Osteoblast (primary cell): ENCODE data around the gene TRIM51. TPM values are rescaled to one million over a fixed set of nuclear protein-coding genes. Genes with fewer than 3 reads are reported as not detected.

Source experiments
- DNase-seq: peaks from one replicate; pipeline ENCODE4 v3.0.0; 2011; ENCODE audit warnings: low spot score, mixed read lengths; ENCODE audit not compliant: insufficient read length; ENCODE audit errors: missing footprints
- H2AFZ ChIP-seq: 2 replicates; pipeline ENCODE4 v1.6.0; 2011; ENCODE audit warnings: mild to moderate bottlenecking, low read length
- H3K27ac ChIP-seq: 2 replicates; pipeline ENCODE4 v1.5.1; 2011; ENCODE audit warnings: mild to moderate bottlenecking, low read depth, low read length, moderate library complexity
- H3K27me3 ChIP-seq: 2 replicates; pipeline ENCODE4 v1.6.0; 2012; ENCODE audit warnings: mild to moderate bottlenecking, control low read depth, inconsistent platforms, low read length, moderate library complexity; ENCODE audit not compliant: insufficient read depth
- H3K36me3 ChIP-seq: 2 replicates; pipeline ENCODE4 v1.5.1; 2011; ENCODE audit warnings: mild to moderate bottlenecking, low read length, control low read depth, moderate library complexity; ENCODE audit not compliant: insufficient read depth
- H3K4me1 ChIP-seq: 2 replicates; pipeline ENCODE4 v1.5.1; 2011; ENCODE audit warnings: mild to moderate bottlenecking, low read length, control low read depth, moderate library complexity; ENCODE audit not compliant: insufficient read depth
- H3K4me2 ChIP-seq: 2 replicates; pipeline ENCODE4 v1.6.0; 2011; ENCODE audit warnings: mild to moderate bottlenecking, low read length; ENCODE audit not compliant: insufficient read depth
- H3K4me3 ChIP-seq: fragments of 200-600 bp; sonication (generic); 3 replicates; pipeline ENCODE4 v1.5.1; 2012; ENCODE audit warnings: mild to moderate bottlenecking, low read length, inconsistent platforms; ENCODE audit not compliant: insufficient read depth
- H3K79me2 ChIP-seq: 2 replicates; pipeline ENCODE4 v1.6.0; 2012; ENCODE audit warnings: mild to moderate bottlenecking, low read length, control low read depth, inconsistent platforms; ENCODE audit not compliant: insufficient read depth
- H3K9me3 ChIP-seq: 2 replicates; pipeline ENCODE4 v1.5.1; 2011; ENCODE audit warnings: low read depth, low read length, control low read depth
- H4K20me1 ChIP-seq: 2 replicates; pipeline ENCODE4 v1.6.0; 2012; ENCODE audit warnings: mild to moderate bottlenecking, low read length, control low read depth; ENCODE audit not compliant: insufficient read depth
- small RNA-seq: library from RNA; depleted of rRNA; stranded (forward); fragments of <200 nt; gene quantifications from one replicate; pipeline ENCODE3, GENCODE V24; 2012
- total RNA-seq: library from RNA; depleted of rRNA; stranded (reverse); fragments of >200 nt; gene quantifications from 2 replicates; pipeline ENCODE4 v1.2.3, GENCODE V29; 2012
- TF ChIP-seq, protein P1 (sequence below): IDR thresholded peaks from 2 replicates; pipeline ENCODE4 v1.5.1; 2011; ENCODE audit warnings: mild to moderate bottlenecking, low read depth, low read length, moderate library complexity; ENCODE audit errors: extremely low read depth

Gene TRIM51
- total RNA-seq, 1 donor, result not detected

DNA sequence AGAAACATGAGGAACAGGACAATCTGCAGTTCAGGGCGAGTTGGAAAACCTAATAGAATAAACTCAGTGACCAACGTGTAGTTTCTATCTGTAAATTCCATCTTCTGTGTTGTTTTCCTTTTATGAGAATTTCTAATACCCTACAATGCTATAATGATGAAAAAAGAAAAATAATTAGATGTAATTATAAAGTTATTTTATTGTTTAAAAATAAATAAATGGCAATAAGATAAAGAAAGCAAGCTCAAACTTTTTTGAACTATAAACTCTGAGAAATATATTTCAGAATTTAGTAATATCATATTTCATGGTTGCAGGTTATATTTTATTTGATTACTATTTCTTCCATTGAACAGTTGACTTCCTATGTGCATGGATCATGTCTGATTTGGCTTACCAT is 53.2 kb downstream of the TRIM51 start, which contains the start of gene OR5I1:
Gene OR5I1, minus strand, starts transcription at position 101 of the 400 bp plus-strand sequence. Its CDS starts 0 bp downstream, at position 101.
- Histone ChIP-seq H2AFZ (no peak within 1 kb of the TSS), H3K4me1 (no peaks in the 10 kb centered on the region), H3K27me3 (no peaks in the 10 kb centered on the region), H3K27ac (no peak within 1 kb of the TSS), H3K79me2 (no peaks in the 10 kb centered on the region), H3K36me3 (no peaks in the 10 kb centered on the region), H3K4me2 (no peak within 1 kb of the TSS), H3K9me3 (peaks cover 2% of the 10 kb centered on the region), H4K20me1 (no peaks in the 10 kb centered on the region), H3K4me3 (no peak within 1 kb of the TSS)
- TF ChIP-seq, protein P1, sequence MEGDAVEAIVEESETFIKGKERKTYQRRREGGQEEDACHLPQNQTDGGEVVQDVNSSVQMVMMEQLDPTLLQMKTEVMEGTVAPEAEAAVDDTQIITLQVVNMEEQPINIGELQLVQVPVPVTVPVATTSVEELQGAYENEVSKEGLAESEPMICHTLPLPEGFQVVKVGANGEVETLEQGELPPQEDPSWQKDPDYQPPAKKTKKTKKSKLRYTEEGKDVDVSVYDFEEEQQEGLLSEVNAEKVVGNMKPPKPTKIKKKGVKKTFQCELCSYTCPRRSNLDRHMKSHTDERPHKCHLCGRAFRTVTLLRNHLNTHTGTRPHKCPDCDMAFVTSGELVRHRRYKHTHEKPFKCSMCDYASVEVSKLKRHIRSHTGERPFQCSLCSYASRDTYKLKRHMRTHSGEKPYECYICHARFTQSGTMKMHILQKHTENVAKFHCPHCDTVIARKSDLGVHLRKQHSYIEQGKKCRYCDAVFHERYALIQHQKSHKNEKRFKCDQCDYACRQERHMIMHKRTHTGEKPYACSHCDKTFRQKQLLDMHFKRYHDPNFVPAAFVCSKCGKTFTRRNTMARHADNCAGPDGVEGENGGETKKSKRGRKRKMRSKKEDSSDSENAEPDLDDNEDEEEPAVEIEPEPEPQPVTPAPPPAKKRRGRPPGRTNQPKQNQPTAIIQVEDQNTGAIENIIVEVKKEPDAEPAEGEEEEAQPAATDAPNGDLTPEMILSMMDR, result no peak
- DNase-seq, result no peak

Small RNA genes within 50 kb of the gene (small RNA-seq; reads per million reads assigned to genes)
- not detected for gene AC036111.3

Other genes starting within 250 kb of the TRIM51 start
- gene OR4P4, start 248.2 kb upstream of the TRIM51 start, total RNA-seq, result not detected in 2 replicates
- gene OR4S2, start 235.0 kb upstream of the TRIM51 start, total RNA-seq, result not detected in 2 replicates
- not detected in 2 replicates for gene OR4C6, start 221.1 kb upstream of the TRIM51 start, total RNA-seq
- not detected in 2 replicates for gene OR5D13, start 109.9 kb upstream of the TRIM51 start, total RNA-seq
- not detected in 2 replicates for gene OR5D14, start 87.7 kb upstream of the TRIM51 start, total RNA-seq
- gene OR5L1, start 71.9 kb upstream of the TRIM51 start, total RNA-seq, result not detected in 2 replicates
- gene OR5D18, start 63.7 kb upstream of the TRIM51 start, total RNA-seq, result not detected in 2 replicates
- gene OR5L2, start 56.1 kb upstream of the TRIM51 start, total RNA-seq, result not detected in 2 replicates
- not detected in 2 replicates for gene OR5D16, start 44.5 kb upstream of the TRIM51 start, total RNA-seq
- gene OR5W2, start 31.3 kb downstream of the TRIM51 start, total RNA-seq, result not detected in 2 replicates
- gene OR5I1, start 53.1 kb downstream of the TRIM51 start, total RNA-seq, result not detected in 2 replicates
- gene OR10AG1, start 86.6 kb downstream of the TRIM51 start, total RNA-seq, result not detected in 2 replicates
- not detected in 2 replicates for gene OR5F1, start 111.3 kb downstream of the TRIM51 start, total RNA-seq
- not detected in 2 replicates for gene OR5AS1, start 144.4 kb downstream of the TRIM51 start, total RNA-seq
- not detected in 2 replicates for gene OR8I2, start 210.0 kb downstream of the TRIM51 start, total RNA-seq
- gene OR8H2, start 220.4 kb downstream of the TRIM51 start, total RNA-seq, result not detected in 2 replicates
- not detected in 2 replicates for gene OR8H3, start 239.1 kb downstream of the TRIM51 start, total RNA-seq